ENCODE data around the gene DOCK2. TPM values are rescaled to one million over a fixed set of nuclear protein-coding genes. Genes with fewer than 3 reads are reported as not detected.

Gene DOCK2
- total and polyA plus RNA-seq, 2 of the 8 experiments (the other 6 are each of a cell fraction or from before 2014, with no cell fraction given) = 3.9 to 5.7 TPM

- TF ChIP-seq ATF2 (IDR thresholded peaks at IDR 0.05; ENCODE audit: low read length) (no peak), CBX5 (IDR thresholded peaks at IDR 0.05; ENCODE audit: low read depth, low read length) (no peak), SRF (IDR thresholded peaks at IDR 0.05; ENCODE audit: low read depth, low read length) (no peak), CHD1 (IDR thresholded peaks at IDR 0.05; ENCODE audit: low read depth, low read length) (no peak), HDAC2 (IDR thresholded peaks at IDR 0.05; ENCODE audit: borderline replicate concordance in 1 of 2, low read depth in 2 of 2, low read length in 2 of 2) (no peak)
Measured at GRCh38 chr5:170056561-170057267, 419.6 kb downstream of the DOCK2 start (continued).
